Globus pallidus (tissue), 1 donor: ENCODE measurements around the gene EPHA7.

Experiments used
- DNase-seq: peaks from one replicate; pipeline ENCODE4 v3.0.0-alpha.2; 2015; ENCODE audit warnings: low spot score

EPHA7 gene

GRCh38 chr6:93419304-93420162 is at the start of gene EPHA7:
Gene EPHA7 (minus strand): TSS chr6:93419559. CDS start chr6:93419341, 218 bp downstream.
- DNase-seq: peak; percentile 95

GRCh38 chr6:93468291-93468690 is 48.9 kb upstream of the EPHA7 start:
- no peak for DNase-seq

- no peak for DNase-seq
Observed at GRCh38 chr6:93454533-93454932, 35.2 kb upstream of the EPHA7 start.

- no peak for DNase-seq
Observed at GRCh38 chr6:93453956-93454355, 34.6 kb upstream of the EPHA7 start.

- DNase-seq: no peak
Observed at GRCh38 chr6:93447874-93448273, 28.5 kb upstream of the EPHA7 start.

GRCh38 chr6:93437491-93437890 is 18.1 kb upstream of the EPHA7 start:
- DNase-seq: no peak

GRCh38 chr6:93433592-93433991 is 14.2 kb upstream of the EPHA7 start:
- DNase-seq: no peak

GRCh38 chr6:93424303-93425064 is 5.1 kb upstream of the EPHA7 start:
- DNase-seq: no peak

GRCh38 chr6:93423542-93423941 is 4.2 kb upstream of the EPHA7 start:
- no peak for DNase-seq

GRCh38 chr6:93420163-93420795 is 920 bp upstream of the EPHA7 start:
- no peak for DNase-seq

GRCh38 chr6:93418408-93419303 is 703 bp downstream of the EPHA7 start:
- peak; percentile 20 for DNase-seq

- no peak for DNase-seq
Observed at GRCh38 chr6:93418033-93418407, 1.3 kb downstream of the EPHA7 start.

- DNase-seq: peak; percentile 38
Observed at GRCh38 chr6:93417421-93418013, 1.8 kb downstream of the EPHA7 start.

- peak; percentile 32 for DNase-seq
Observed at GRCh38 chr6:93416571-93417420, 2.6 kb downstream of the EPHA7 start.

GRCh38 chr6:93413190-93413589 is 6.2 kb downstream of the EPHA7 start:
- no peak for DNase-seq

GRCh38 chr6:93412452-93412851 is 6.9 kb downstream of the EPHA7 start:
- no peak for DNase-seq

GRCh38 chr6:93407186-93407585 is 12.2 kb downstream of the EPHA7 start:
- DNase-seq: no peak

GRCh38 chr6:93403390-93403789 is 16.0 kb downstream of the EPHA7 start:
- no peak for DNase-seq

GRCh38 chr6:93398723-93399122 is 20.6 kb downstream of the EPHA7 start:
- no peak for DNase-seq

GRCh38 chr6:93394471-93394870 is 24.9 kb downstream of the EPHA7 start:
- no peak for DNase-seq
